T-helper 1 cell treated with Interleukin-12 subunit alpha and Interleukin-12 subunit beta and Interleukin-4 antibody, amounts not matched to agents 30 μg/mL and 1 μg/mL, for 36 hours (primary cell): Measurements from ENCODE around the gene TSPAN12.
"Not testable (repeated sequence)": the region's sequence is repeated elsewhere in the genome, so short reads cannot be mapped to it uniquely, and the experiment has no call there.

Experiments used
- H3K27ac Mint-ChIP-seq: one replicate; pipeline ENCODE4 v1.8.0; 2021; ENCODE audit warnings: mild to moderate bottlenecking, mixed read lengths
- H3K27me3 Mint-ChIP-seq: one replicate; pipeline ENCODE4 v1.8.0; 2021; ENCODE audit warnings: low read depth, mixed read lengths
- H3K36me3 Mint-ChIP-seq: one replicate; pipeline ENCODE4 v1.8.0; 2021; ENCODE audit warnings: low read depth, mixed read lengths
- H3K4me1 Mint-ChIP-seq: one replicate; pipeline ENCODE4 v1.8.0; 2021; ENCODE audit warnings: low read depth, mixed read lengths
- H3K4me3 Mint-ChIP-seq: one replicate; pipeline ENCODE4 v1.8.0; 2021; ENCODE audit warnings: mild to moderate bottlenecking, moderate library complexity, mixed read lengths
- H3K9me3 Mint-ChIP-seq: one replicate; pipeline ENCODE4 v1.8.0; 2021; ENCODE audit warnings: mixed read lengths

Gene TSPAN12, protein sequence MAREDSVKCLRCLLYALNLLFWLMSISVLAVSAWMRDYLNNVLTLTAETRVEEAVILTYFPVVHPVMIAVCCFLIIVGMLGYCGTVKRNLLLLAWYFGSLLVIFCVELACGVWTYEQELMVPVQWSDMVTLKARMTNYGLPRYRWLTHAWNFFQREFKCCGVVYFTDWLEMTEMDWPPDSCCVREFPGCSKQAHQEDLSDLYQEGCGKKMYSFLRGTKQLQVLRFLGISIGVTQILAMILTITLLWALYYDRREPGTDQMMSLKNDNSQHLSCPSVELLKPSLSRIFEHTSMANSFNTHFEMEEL

DNA sequence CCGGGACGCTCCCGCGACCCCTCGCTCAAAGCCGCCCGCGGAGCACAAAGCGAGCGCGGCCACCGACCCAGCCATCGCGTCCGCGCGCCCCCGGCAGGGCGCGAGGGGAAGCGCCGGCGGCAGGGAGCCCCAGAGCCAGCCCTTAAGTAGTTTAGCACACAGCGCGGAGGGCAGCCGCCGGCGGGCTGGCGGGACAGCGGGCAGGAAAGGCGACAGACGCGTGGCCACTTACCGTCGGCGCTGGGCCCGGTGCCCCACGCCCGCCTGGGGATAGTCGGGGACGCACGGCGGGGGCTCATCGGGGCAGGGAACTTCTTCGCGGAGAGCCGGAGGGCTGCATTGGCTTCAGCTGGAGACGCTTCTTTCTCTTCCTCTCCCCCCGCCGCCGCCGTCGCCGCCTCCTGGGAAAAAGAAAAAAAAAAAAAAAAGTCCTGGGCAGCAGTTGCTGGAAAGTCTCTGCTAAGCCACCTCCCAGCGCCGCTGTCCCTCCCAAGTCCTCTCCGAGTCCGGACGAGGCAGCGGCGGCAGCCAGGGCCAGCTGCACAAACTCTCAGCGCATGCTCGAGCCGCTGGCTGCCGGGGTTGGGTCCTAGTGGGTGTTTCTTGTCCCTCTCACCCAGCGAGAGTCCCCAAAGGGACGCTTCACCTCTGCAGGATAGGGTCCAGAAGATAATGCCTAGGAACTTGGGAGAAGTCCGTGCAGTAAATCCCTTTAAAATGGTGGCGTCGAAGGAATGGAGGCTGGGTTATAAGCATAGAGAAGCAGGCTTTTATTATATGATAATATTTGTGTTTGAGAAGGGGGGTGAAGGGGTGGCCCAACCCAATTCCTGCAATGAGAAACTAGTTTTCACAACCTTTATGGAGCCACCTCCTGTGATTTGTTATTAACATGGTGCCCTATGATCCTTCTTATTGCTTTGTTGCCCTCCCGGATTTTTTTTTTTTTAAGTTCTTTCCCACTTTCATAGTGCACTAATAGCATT is at the start of gene TSPAN12:
TSPAN12 (minus strand) TSS at position 557 of the 986 bp plus-strand sequence. CDS start 1,381 bp downstream, outside the sequence.
- peak within 1 kb of the TSS; percentile 78 for H3K4me3 Mint-ChIP-seq

DNA sequence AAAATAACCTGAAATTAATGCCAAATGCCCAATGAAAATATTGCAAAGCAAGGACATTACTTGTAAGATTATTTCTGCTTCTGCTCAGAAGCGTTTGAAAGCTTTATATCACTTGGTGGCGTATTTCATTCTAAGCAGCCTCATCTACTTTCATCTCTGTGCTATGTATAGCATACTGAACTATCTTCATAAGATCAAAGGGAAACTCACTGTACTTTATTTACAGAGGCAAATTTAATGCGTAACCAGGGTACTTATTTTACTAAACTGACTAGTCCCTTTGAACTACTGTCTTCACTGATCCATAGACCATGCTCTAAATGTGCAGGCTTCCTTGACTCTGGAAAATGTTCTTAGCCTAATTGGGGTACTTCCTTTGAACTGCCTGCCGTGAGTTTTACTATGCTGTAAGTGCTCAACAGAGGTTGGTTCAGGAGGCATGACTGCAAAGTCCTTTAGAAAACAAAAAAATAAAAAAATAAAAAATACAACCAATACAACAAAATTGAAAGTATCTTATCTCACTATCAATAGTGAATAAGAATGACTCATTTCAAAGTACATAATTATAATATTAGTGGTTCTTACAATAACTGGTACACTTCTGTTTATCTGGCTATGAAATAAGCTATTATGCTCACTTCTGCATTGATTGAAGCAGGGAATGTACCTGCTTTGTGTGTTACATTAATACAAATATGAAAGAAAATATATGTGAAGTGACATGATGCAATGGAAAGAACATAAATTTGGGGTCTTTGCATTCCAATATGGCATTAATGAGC is 41.0 kb upstream of the TSPAN12 start:
- peaks cover 7% of the 10 kb centered on the region for H3K9me3 Mint-ChIP-seq
- no peak overlapping the region for H3K27ac Mint-ChIP-seq

More for the DNA sequence above, at the start of gene TSPAN12:
- Mint-ChIP-seq H3K27ac (no peak within 1 kb of the TSS), H3K36me3 (peaks cover 2% of the 10 kb centered on the region), H3K9me3 (no peaks in the 10 kb centered on the region), H3K27me3 (peaks cover 62% of the 10 kb centered on the region), H3K4me1 (peaks cover 12% of the 10 kb centered on the region)

DNA sequence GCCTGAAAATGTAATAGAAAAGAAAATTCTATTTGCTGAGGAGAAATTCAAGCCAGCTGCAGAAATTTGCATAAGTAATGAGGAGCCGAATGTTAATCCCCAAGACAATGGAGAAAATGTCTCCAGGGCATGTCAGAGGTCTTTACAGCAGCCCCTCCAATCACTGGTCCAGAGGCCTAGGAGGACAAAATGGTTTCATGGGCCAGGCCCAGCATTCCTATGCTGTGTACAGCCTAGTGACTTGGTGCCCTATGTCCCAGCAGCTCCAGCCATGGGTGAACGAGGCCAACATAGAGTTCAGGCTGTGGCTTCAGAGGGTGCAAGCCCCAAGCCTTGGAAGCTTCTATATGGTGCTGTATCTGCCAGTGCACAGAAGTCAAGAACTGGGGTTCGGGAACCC is 37.3 kb upstream of the TSPAN12 start:
- H3K4me3 Mint-ChIP-seq, H3K36me3 Mint-ChIP-seq, H3K27me3 Mint-ChIP-seq, H3K9me3 Mint-ChIP-seq, H3K27ac Mint-ChIP-seq, H3K4me1 Mint-ChIP-seq: not testable (repeated sequence)

More for the DNA sequence above, 41.0 kb upstream of the TSPAN12 start:
- Mint-ChIP-seq H3K36me3 (no peaks in the 10 kb centered on the region), H3K27me3 (no peaks in the 10 kb centered on the region), H3K4me1 (no peaks in the 10 kb centered on the region), H3K4me3 (no peak overlapping the region)

DNA sequence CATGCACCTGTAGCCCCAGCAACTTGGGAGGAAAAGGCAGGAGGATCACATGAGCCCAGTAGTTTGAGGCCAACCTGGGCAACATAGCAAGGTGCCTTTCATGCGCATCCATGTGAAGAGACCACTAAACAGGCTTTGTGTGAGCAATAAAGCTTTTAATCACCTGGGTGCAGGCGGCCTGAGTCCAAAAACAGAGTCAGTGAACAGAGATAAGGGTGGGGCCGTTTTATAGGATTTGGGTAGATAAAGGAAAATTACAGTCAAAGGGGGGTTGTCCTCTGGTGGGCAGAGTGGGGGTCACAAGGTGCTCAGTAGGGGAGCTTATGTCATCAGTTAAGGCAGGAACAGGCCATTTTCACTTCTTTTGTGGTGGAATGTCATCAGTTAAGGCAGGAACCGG is 27.7 kb upstream of the TSPAN12 start:
- H3K4me1 Mint-ChIP-seq, H3K27ac Mint-ChIP-seq, H3K4me3 Mint-ChIP-seq, H3K27me3 Mint-ChIP-seq, H3K36me3 Mint-ChIP-seq, H3K9me3 Mint-ChIP-seq: not testable (repeated sequence)

DNA sequence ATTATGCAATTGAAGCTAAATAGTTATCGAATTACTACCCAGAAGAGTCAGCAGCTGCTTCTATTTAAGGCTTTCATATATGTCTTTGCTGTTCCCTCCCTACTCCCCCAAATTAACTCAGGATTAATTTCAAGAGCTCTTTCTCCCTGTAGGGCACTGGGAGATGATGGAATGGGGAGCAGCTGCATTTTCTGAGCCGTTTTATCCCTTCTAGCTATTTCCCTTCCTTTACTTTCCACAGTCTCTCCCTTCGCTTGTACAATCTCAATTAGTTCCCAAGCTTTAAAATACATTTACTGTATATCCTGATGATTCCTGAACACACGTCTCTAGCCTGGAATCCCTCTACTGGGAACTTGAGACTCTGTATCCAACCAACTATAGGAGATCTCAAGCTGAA is 19.8 kb upstream of the TSPAN12 start:
- Mint-ChIP-seq H3K4me3 (no peak overlapping the region), H3K36me3 (no peaks in the 10 kb centered on the region), H3K4me1 (no peaks in the 10 kb centered on the region), H3K27ac (no peak overlapping the region), H3K9me3 (no peaks in the 10 kb centered on the region), H3K27me3 (peaks cover 15% of the 10 kb centered on the region)

DNA sequence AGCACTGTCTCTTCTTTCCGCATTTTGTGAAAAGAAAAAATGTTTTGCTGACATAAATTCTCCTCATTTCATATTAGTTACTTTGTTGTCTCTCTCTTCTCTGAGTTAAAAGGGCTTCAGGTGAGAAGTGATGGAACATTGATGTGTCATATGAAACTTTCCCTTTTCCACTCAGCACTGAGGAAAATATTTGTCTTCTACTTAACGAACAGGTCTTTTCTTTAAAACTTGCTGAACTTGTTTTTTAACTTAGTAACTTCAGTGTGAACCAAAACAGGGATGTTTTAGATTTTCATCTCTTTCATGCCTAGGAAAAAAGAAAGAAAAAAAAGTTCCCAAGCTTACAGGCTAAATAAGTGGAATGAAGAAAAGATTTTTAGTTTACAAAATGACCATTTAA is 19.0 kb upstream of the TSPAN12 start:
- Mint-ChIP-seq H3K27me3 (peaks cover 15% of the 10 kb centered on the region), H3K9me3 (no peaks in the 10 kb centered on the region), H3K4me3 (no peak overlapping the region), H3K4me1 (no peaks in the 10 kb centered on the region), H3K27ac (no peak overlapping the region), H3K36me3 (no peaks in the 10 kb centered on the region)

DNA sequence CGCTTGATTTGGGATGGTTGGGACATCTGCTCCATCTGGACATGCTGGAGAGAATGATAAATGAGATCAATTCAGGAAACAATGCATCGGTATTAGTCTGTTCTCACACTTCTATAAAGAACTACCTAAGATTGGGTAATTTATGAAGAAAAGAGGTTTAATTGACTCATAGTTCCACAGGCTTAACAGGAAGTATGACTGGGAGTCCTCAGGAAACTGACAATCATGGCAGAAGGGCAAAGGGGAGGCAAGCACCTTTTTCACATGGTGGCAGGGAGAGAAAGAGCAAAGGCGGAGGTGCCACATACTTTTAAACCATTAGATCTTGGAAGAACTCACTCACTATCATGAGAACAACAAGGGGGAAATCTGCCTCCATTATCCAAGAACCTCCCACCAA is 16.8 kb upstream of the TSPAN12 start:
- H3K4me3 Mint-ChIP-seq, result no peak overlapping the region
- H3K9me3 Mint-ChIP-seq, result no peaks in the 10 kb centered on the region
- H3K4me1 Mint-ChIP-seq, result no peaks in the 10 kb centered on the region
- H3K27me3 Mint-ChIP-seq, result peaks cover 22% of the 10 kb centered on the region
- H3K36me3 Mint-ChIP-seq, result no peaks in the 10 kb centered on the region
- H3K27ac Mint-ChIP-seq, result no peak overlapping the region

DNA sequence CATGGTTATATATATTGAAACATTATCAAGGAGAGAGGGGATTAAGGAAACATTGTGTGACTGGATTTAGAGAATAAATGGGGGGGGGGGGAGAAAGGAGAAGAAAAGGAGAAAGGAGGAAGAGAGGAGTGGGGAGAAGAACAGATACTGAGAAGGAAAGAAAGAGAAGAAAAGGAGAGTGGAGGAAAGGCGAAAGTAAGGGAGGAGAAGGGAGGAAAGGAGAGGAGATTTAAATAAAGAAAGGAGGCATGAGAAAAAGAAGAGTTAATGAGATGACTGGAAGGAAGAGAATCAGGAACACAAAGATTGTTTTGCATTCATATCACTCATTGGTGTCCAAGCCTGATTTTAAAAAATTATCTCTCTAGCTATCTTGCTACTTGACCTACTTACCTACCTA is 16.1 kb upstream of the TSPAN12 start:
- Mint-ChIP-seq H3K4me1 (no peaks in the 10 kb centered on the region), H3K9me3 (no peaks in the 10 kb centered on the region), H3K36me3 (no peaks in the 10 kb centered on the region), H3K4me3 (no peak overlapping the region), H3K27me3 (peaks cover 22% of the 10 kb centered on the region), H3K27ac (no peak overlapping the region)

DNA sequence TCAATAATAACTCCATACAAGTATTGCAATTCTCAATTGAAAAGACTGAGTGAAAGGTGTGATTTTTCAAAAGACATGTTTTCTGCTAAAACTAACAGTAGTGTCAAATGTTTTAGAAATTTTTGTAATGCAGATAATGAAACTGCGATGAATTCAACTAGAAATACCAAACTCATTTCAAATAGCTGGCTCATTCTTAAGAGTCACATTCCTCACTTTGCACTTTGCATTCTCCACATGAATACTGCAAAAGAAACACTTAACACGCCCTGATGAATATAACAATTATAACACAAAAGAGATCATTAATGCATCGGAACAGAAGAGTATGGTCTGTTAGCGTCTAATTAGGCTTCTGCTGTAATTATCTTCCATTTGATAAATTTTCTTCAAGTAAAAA is 15.5 kb upstream of the TSPAN12 start:
- no peaks in the 10 kb centered on the region for H3K36me3 Mint-ChIP-seq
- no peak overlapping the region for H3K27ac Mint-ChIP-seq
- no peaks in the 10 kb centered on the region for H3K4me1 Mint-ChIP-seq
- H3K9me3 Mint-ChIP-seq, result no peaks in the 10 kb centered on the region
- H3K4me3 Mint-ChIP-seq, result no peak overlapping the region
- peaks cover 22% of the 10 kb centered on the region for H3K27me3 Mint-ChIP-seq

DNA sequence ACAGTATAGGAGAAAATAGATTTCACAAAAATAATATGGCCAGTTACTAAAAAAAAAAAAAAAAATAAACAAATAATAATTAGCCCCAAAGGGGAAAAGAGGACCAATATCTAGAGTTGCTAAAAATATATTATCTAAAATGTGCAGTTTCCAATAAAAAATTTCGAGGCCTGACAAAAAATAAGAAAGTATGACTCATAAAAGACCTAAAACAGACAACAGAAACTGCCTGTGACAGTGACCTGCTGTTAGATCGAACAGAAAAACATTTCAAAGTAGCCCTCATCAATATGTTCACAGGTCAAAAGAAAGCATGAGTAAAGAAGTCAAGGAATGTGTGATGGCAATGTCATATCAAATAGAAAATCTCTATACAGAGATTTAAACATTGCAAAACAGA is 11.8 kb upstream of the TSPAN12 start:
- no peaks in the 10 kb centered on the region for H3K4me1 Mint-ChIP-seq
- H3K9me3 Mint-ChIP-seq, result no peaks in the 10 kb centered on the region
- no peak overlapping the region for H3K4me3 Mint-ChIP-seq
- no peaks in the 10 kb centered on the region for H3K36me3 Mint-ChIP-seq
- H3K27ac Mint-ChIP-seq, result no peak overlapping the region
- H3K27me3 Mint-ChIP-seq, result peaks cover 21% of the 10 kb centered on the region

DNA sequence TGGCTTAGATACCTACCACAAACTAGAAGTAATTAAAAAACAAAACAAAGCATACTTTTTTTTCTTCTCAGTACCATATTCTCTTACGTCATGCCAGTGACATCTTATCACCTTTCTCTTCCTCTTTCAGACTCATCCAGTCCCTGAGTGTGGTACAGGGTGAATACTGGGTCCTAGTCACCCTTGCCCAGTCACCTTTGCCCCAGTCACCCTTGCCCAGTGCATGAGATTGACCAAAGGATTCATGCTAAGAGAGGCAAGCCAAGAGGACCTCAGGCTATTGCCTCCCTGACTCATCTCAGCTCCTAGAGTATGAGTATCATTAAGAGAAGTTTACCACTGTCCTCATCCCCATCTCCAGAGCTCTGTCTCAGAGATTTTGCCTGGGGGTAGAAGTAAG is 10.0 kb upstream of the TSPAN12 start:
- H3K4me1 Mint-ChIP-seq, result no peaks in the 10 kb centered on the region
- H3K27ac Mint-ChIP-seq, result no peak overlapping the region
- H3K27me3 Mint-ChIP-seq, result peaks cover 19% of the 10 kb centered on the region
- no peaks in the 10 kb centered on the region for H3K36me3 Mint-ChIP-seq
- H3K4me3 Mint-ChIP-seq, result no peak overlapping the region
- no peaks in the 10 kb centered on the region for H3K9me3 Mint-ChIP-seq

DNA sequence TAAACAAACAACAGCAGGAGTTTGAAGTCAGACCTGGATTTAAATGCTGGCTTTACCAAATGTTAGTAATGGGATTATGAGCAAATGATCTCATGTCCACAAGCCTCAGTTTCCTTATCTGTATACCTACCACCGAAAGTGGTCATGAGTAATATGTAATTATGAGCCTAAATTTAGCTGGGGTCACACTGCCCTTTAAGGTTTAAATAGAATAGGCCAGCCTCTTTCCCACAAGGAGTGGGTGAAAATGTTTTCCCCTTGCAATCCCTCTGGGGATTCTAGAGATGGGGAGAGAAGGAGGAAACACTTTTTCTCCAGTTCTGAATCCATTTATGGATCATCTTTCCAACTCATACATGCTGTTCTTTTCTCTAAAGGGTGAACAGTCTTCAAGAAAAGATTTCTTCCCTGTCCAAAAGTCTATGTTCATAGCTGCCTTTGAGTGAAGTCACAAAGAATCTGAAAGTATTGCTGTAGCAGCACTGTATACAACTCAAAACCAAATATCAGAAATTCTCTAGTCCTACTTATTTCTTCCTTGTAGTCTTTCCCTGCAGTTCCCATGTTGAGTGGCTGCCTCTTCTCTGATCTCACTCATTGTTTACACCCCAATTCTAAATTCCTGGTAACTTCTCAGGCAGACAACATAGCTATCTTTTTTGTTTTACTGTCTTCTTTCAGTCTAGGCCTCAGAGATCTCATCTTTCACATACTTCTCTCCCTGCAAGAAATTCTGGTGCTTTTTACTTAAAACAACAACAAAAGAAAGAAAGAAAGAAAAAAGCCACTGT is 7.4 kb upstream of the TSPAN12 start:
- H3K36me3 Mint-ChIP-seq, result no peaks in the 10 kb centered on the region
- H3K27ac Mint-ChIP-seq, result no peak overlapping the region
- no peak overlapping the region for H3K4me3 Mint-ChIP-seq
- H3K27me3 Mint-ChIP-seq, result peaks cover 16% of the 10 kb centered on the region
- no peaks in the 10 kb centered on the region for H3K4me1 Mint-ChIP-seq
- H3K9me3 Mint-ChIP-seq, result no peaks in the 10 kb centered on the region

DNA sequence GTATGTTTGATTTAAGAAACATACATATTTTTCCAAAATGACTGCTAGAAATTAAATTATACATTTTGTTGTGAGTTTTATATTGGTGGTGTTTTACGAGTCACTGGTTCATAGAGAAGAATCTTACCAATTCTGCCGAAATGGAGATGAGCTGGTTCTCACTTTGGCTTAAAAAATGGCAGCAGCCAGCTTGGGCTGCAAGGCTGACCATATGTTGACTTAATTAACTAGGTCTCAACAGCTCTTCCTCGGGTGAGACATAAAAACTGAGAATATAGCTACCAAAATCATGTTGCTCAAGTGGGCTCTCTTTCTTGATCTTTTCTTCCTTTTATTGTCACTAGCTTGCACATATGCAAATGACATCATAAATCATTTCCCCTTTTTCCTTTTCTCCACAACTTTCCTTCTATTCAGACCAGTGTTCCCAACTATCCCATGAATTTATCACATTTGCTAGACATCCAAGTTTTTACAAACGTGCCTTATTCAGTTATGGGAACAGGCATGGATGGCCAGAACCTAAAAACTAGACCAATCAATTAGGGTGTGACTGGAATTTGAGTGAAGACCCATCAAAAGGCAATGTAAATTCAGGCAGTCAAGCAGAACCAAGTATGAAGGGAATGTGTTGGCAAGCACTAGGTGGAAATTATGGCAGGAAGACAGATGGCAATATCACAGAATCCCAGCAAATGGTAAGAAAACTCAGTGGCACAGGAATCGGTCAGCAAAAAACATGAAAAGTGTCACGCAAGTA is 6.4 kb upstream of the TSPAN12 start:
- Mint-ChIP-seq H3K9me3 (no peaks in the 10 kb centered on the region), H3K36me3 (no peaks in the 10 kb centered on the region), H3K27ac (no peak overlapping the region), H3K27me3 (peaks cover 27% of the 10 kb centered on the region), H3K4me3 (no peak overlapping the region), H3K4me1 (no peaks in the 10 kb centered on the region)
